ENCODE results near the gene CCDC93.

CCDC93 gene

DNA sequence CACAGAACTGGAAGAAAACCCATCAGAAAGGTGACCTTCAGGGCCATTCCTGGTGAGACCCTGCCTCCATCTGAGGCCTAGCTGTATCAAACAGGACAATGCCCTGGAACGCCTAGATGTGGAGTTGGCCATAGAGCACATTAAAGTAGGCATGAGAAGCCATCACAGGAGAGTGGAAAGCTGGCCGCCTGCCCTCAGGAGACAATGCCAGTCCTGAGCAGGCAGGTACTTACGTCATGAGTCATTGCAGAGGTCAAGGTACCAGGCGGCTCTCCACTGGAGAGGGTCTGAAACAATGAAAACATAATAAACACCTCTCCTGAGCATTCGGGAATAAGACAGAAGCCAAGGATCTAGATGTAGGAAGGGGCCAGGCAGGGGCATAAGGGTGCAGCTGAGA is 68.6 kb downstream of the CCDC93 start:
- no peaks in the 10 kb centered on the region for H3K4me1 ChIP-seq (ENCODE audit: control insufficient read depth in 1 of 2, insufficient read depth in 2 of 2, low read length in 2 of 2)
- no peaks in the 10 kb centered on the region for H3K27me3 ChIP-seq (ENCODE audit: control insufficient read depth in 1 of 2, insufficient read depth in 2 of 2, low read length in 2 of 2)
- peaks cover 74 to 93% of the 10 kb centered on the region in 2 donors for H3K36me3 ChIP-seq (ENCODE audit: control insufficient read depth in 1 of 2, insufficient read depth in 2 of 2, low read length in 2 of 2)
- H3K27ac ChIP-seq (ENCODE audit: low read depth, low read length), result no peak overlapping the region
- no peak overlapping the region for H3K4me3 ChIP-seq (ENCODE audit: low read depth in 1 of 2, low read length in 2 of 2)
- H3K9ac ChIP-seq (ENCODE audit: low read depth in 1 of 2, low read length in 2 of 2), result no peak overlapping the region
- no peaks in the 10 kb centered on the region for H3K9me3 ChIP-seq (ENCODE audit: control insufficient read depth in 1 of 2, low read length in 2 of 2)

DNA sequence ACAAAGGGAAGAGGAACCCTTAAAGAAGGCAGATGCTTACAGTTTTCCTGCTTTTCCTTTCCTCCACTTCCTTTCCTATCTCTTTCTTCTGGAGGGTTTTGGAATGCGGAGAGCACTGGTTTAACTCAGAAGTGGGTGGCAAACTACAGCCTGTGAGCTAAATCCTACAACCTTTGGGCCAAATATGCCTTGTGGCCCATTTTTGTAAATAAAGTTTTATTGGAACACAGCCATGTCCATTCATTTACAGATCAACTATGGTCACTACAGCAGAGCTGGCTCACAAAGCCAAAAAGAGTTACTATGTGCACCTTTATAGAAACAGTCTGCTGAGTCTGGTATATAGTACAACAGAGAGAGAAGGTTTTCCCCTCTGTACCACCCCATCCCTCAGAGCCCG is 69.1 kb downstream of the CCDC93 start:
- no peak overlapping the region for H3K27ac ChIP-seq (ENCODE audit: low read depth, low read length)
- H3K9ac ChIP-seq (ENCODE audit: low read depth in 1 of 2, low read length in 2 of 2), result no peak overlapping the region
- no peak overlapping the region for H3K4me3 ChIP-seq (ENCODE audit: low read depth in 1 of 2, low read length in 2 of 2)
- no peaks in the 10 kb centered on the region for H3K4me1 ChIP-seq (ENCODE audit: control insufficient read depth in 1 of 2, insufficient read depth in 2 of 2, low read length in 2 of 2)
- no peaks in the 10 kb centered on the region for H3K27me3 ChIP-seq (ENCODE audit: control insufficient read depth in 1 of 2, insufficient read depth in 2 of 2, low read length in 2 of 2)
- no peaks in the 10 kb centered on the region for H3K9me3 ChIP-seq (ENCODE audit: control insufficient read depth in 1 of 2, low read length in 2 of 2)
- peaks cover 77 to 93% of the 10 kb centered on the region in 2 donors for H3K36me3 ChIP-seq (ENCODE audit: control insufficient read depth in 1 of 2, insufficient read depth in 2 of 2, low read length in 2 of 2)

DNA sequence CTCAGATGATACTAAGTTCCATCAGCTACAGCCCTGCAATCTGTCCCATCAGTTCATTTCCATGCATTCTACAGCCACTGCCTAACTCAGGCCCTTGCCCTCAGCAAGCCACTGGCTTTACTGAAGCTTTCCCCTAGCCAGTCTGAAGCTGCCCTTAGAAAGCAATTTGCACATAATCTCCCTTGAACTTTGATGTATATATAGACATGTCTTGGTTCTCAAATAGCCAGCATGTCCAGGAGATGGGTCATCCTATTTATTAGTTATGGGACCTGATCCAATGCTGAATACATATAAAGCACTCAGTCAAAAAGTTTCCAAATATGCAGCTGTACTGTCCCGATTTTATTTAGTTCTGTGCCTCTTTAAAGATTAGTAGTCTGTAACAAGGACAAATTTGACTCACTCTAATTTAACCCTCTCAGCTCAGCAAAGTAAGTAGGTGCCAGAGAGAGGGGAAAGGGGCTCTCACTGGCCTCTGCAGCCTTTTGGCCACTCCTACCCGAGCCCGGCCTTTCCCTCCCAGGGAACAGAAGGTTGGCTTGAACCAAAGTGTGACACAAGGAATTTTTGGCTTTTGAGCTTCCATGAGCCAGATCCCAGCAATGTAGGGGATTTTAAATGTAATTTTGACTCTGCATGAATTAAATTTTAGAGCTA is 70.7 kb downstream of the CCDC93 start:
- peaks cover 78 to 94% of the 10 kb centered on the region in 2 donors for H3K36me3 ChIP-seq (ENCODE audit: control insufficient read depth in 1 of 2, insufficient read depth in 2 of 2, low read length in 2 of 2)
- no peaks in the 10 kb centered on the region for H3K27me3 ChIP-seq (ENCODE audit: control insufficient read depth in 1 of 2, insufficient read depth in 2 of 2, low read length in 2 of 2)
- H3K4me3 ChIP-seq (ENCODE audit: low read depth in 1 of 2, low read length in 2 of 2), result no peak overlapping the region
- H3K4me1 ChIP-seq (ENCODE audit: control insufficient read depth in 1 of 2, insufficient read depth in 2 of 2, low read length in 2 of 2), result no peaks in the 10 kb centered on the region
- no peaks in the 10 kb centered on the region for H3K9me3 ChIP-seq (ENCODE audit: control insufficient read depth in 1 of 2, low read length in 2 of 2)
- no peak overlapping the region for H3K27ac ChIP-seq (ENCODE audit: low read depth, low read length)
- H3K9ac ChIP-seq (ENCODE audit: low read depth in 1 of 2, low read length in 2 of 2), result no peak overlapping the region

DNA sequence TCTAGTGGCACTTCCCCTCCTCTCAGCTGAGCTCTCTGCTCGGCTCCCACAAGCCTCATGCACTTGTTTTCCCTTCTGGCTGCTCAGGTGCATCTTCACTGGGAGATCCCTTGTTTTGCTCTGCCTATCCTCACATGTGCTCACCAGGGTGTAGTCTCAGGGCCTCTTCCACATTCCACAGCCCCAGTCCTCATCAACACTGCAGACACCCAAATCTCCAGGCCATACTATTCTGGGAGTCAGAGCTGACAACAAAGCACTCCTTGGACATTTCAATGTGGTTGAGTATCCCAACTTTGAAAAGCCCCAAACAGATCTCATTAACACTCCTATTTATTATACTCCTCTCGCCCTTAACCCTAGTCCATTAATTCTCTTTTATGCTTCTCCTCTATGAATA is 71.3 kb downstream of the CCDC93 start:
- no peak overlapping the region for H3K9ac ChIP-seq (ENCODE audit: low read depth in 1 of 2, low read length in 2 of 2)
- H3K27ac ChIP-seq (ENCODE audit: low read depth, low read length), result no peak overlapping the region
- no peaks in the 10 kb centered on the region for H3K4me1 ChIP-seq (ENCODE audit: control insufficient read depth in 1 of 2, insufficient read depth in 2 of 2, low read length in 2 of 2)
- no peaks in the 10 kb centered on the region for H3K27me3 ChIP-seq (ENCODE audit: control insufficient read depth in 1 of 2, insufficient read depth in 2 of 2, low read length in 2 of 2)
- no peaks in the 10 kb centered on the region for H3K9me3 ChIP-seq (ENCODE audit: control insufficient read depth in 1 of 2, low read length in 2 of 2)
- H3K4me3 ChIP-seq (ENCODE audit: low read depth in 1 of 2, low read length in 2 of 2), result no peak overlapping the region
- peaks cover 75 to 95% of the 10 kb centered on the region in 2 donors for H3K36me3 ChIP-seq (ENCODE audit: control insufficient read depth in 1 of 2, insufficient read depth in 2 of 2, low read length in 2 of 2)

DNA sequence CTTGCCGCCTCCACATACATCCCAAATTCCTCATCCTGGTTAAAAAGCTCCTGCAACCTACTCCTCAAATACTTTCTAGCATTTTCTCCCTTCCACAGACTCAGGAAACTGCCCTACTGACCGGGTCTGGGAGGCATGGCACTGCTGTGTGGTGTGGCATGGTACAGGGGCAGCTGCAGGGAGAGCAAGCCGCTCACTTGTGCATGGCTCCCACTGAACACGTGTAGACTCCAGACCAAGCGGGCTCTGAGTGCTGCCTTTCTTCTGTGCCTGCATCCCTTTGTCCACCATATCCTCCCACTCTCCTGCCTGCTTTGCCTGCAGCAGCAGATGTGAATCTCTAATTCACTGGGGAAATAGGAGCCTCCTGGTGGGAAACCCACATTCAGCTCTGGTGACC is 72.2 kb downstream of the CCDC93 start:
- no peaks in the 10 kb centered on the region for H3K9me3 ChIP-seq (ENCODE audit: control insufficient read depth in 1 of 2, low read length in 2 of 2)
- no peaks in the 10 kb centered on the region for H3K27me3 ChIP-seq (ENCODE audit: control insufficient read depth in 1 of 2, insufficient read depth in 2 of 2, low read length in 2 of 2)
- peaks cover 71 to 95% of the 10 kb centered on the region in 2 donors for H3K36me3 ChIP-seq (ENCODE audit: control insufficient read depth in 1 of 2, insufficient read depth in 2 of 2, low read length in 2 of 2)
- H3K4me3 ChIP-seq (ENCODE audit: low read depth in 1 of 2, low read length in 2 of 2), result no peak overlapping the region
- H3K4me1 ChIP-seq (ENCODE audit: control insufficient read depth in 1 of 2, insufficient read depth in 2 of 2, low read length in 2 of 2), result no peaks in the 10 kb centered on the region
- no peak overlapping the region for H3K27ac ChIP-seq (ENCODE audit: low read depth, low read length)
- no peak overlapping the region for H3K9ac ChIP-seq (ENCODE audit: low read depth in 1 of 2, low read length in 2 of 2)

DNA sequence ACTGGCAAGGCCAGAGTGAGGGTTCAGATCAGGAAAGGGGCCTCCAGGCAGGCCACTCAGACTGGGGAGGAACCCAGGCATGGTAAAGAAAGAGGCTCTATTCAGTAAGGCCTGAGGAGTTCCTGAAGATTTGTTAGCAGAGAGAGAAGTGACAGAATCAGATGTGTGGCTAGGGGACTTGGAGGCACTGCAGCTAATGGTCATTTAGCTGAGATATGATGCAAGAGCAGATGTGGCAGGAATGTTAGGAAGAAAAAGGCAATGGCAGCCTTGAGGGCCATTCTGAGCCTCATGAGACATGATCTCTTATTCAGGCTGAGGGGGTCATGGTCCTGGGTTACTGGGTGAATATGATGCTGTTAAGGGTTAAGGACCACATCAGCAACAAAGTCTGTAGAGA is 73.4 kb downstream of the CCDC93 start:
- no peaks in the 10 kb centered on the region for H3K27me3 ChIP-seq (ENCODE audit: control insufficient read depth in 1 of 2, insufficient read depth in 2 of 2, low read length in 2 of 2)
- H3K9me3 ChIP-seq (ENCODE audit: control insufficient read depth in 1 of 2, low read length in 2 of 2), result no peaks in the 10 kb centered on the region
- no peaks in the 10 kb centered on the region for H3K4me1 ChIP-seq (ENCODE audit: control insufficient read depth in 1 of 2, insufficient read depth in 2 of 2, low read length in 2 of 2)
- no peak overlapping the region for H3K9ac ChIP-seq (ENCODE audit: low read depth in 1 of 2, low read length in 2 of 2)
- no peak overlapping the region for H3K4me3 ChIP-seq (ENCODE audit: low read depth in 1 of 2, low read length in 2 of 2)
- no peak overlapping the region for H3K27ac ChIP-seq (ENCODE audit: low read depth, low read length)
- peaks cover 64 to 94% of the 10 kb centered on the region in 2 donors for H3K36me3 ChIP-seq (ENCODE audit: control insufficient read depth in 1 of 2, insufficient read depth in 2 of 2, low read length in 2 of 2)

DNA sequence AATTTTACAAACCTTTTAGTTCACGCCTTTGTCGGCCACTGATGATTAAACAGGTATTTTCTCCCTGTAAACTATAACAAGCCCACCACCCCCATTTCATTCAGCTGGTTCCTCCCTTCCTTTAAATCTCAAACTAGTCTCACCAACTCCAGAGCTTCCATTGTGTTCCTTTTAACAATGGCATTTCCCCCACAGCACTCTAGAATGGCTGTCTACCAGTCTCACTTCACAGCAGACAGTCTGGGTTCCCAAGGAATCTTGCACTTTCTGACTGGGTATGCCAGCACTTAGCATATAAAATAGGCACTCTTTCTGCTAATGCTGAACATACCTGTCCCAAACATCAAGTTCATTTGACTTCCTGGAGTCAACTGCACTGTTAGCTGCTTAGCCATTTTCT is 75.3 kb downstream of the CCDC93 start:
- Histone ChIP-seq H3K9me3 (ENCODE audit: control insufficient read depth in 1 of 2, low read length in 2 of 2) (no peaks in the 10 kb centered on the region), H3K4me3 (ENCODE audit: low read depth in 1 of 2, low read length in 2 of 2) (no peak overlapping the region), H3K4me1 (ENCODE audit: control insufficient read depth in 1 of 2, insufficient read depth in 2 of 2, low read length in 2 of 2) (no peaks in the 10 kb centered on the region), H3K27ac (ENCODE audit: low read depth, low read length) (no peak overlapping the region), H3K9ac (ENCODE audit: low read depth in 1 of 2, low read length in 2 of 2) (no peak overlapping the region), H3K36me3 (ENCODE audit: control insufficient read depth in 1 of 2, insufficient read depth in 2 of 2, low read length in 2 of 2) (peaks cover 64 to 96% of the 10 kb centered on the region in 2 donors), H3K27me3 (ENCODE audit: control insufficient read depth in 1 of 2, insufficient read depth in 2 of 2, low read length in 2 of 2) (no peaks in the 10 kb centered on the region)

DNA sequence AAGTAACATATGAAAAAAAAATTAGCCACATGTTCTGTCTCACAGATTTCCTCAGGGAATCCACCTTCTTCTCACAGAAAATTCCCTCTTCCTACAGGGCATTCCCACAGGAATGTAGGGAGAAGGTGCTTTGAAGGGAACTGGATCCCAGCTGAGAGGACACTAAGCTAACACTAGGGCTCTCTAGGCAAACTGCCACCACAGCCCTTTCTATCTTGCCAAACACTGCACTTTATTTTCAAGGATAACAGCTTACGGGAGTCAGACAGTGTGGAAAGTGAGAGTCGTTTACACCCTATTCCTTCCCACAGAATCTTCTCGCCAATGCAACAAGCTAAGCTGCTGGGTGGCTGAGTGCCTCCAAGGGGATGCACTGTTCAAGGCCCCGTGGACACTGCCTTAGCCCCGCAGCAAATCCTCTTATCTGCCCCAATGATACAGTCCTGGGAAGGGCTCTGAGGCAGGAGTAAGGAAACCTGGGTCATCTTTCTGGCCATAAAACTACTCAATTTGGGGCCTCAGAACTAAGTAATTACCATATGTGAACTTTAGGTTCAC is 76.9 kb downstream of the CCDC93 start:
- H3K4me1 ChIP-seq (ENCODE audit: control insufficient read depth in 1 of 2, insufficient read depth in 2 of 2, low read length in 2 of 2), result no peaks in the 10 kb centered on the region
- no peak overlapping the region for H3K27ac ChIP-seq (ENCODE audit: low read depth, low read length)
- no peak overlapping the region for H3K4me3 ChIP-seq (ENCODE audit: low read depth in 1 of 2, low read length in 2 of 2)
- H3K9ac ChIP-seq (ENCODE audit: low read depth in 1 of 2, low read length in 2 of 2), result no peak overlapping the region
- peaks cover 67 to 97% of the 10 kb centered on the region in 2 donors for H3K36me3 ChIP-seq (ENCODE audit: control insufficient read depth in 1 of 2, insufficient read depth in 2 of 2, low read length in 2 of 2)
- no peaks in the 10 kb centered on the region for H3K27me3 ChIP-seq (ENCODE audit: control insufficient read depth in 1 of 2, insufficient read depth in 2 of 2, low read length in 2 of 2)
- H3K9me3 ChIP-seq (ENCODE audit: control insufficient read depth in 1 of 2, low read length in 2 of 2), result no peaks in the 10 kb centered on the region

DNA sequence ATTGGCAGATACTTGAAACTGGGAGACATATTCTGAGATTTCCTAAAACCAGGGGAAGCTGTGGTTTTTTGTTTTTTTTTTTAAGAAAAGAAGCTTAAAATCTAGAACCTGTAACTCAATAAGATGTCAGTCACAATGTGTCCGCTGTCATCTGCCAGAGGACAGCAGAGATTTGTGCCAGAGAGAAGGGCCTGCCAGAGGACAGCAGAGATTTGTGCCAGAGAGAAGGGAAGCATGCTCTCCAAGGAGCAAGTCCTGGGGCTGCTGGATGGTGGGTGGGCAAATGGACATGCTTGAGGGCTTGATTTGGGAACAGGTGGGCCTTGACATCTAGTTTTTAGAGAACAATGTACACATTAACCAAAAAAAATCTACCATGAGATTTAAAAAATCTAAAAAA is 77.9 kb downstream of the CCDC93 start:
- H3K27ac ChIP-seq (ENCODE audit: low read depth, low read length), result no peak overlapping the region
- no peaks in the 10 kb centered on the region for H3K27me3 ChIP-seq (ENCODE audit: control insufficient read depth in 1 of 2, insufficient read depth in 2 of 2, low read length in 2 of 2)
- H3K9me3 ChIP-seq (ENCODE audit: control insufficient read depth in 1 of 2, low read length in 2 of 2), result no peaks in the 10 kb centered on the region
- H3K4me3 ChIP-seq (ENCODE audit: low read depth in 1 of 2, low read length in 2 of 2), result no peak overlapping the region
- H3K9ac ChIP-seq (ENCODE audit: low read depth in 1 of 2, low read length in 2 of 2), result no peak overlapping the region
- H3K36me3 ChIP-seq (ENCODE audit: control insufficient read depth in 1 of 2, insufficient read depth in 2 of 2, low read length in 2 of 2), result peaks cover 66 to 97% of the 10 kb centered on the region in 2 donors
- no peaks in the 10 kb centered on the region for H3K4me1 ChIP-seq (ENCODE audit: control insufficient read depth in 1 of 2, insufficient read depth in 2 of 2, low read length in 2 of 2)

DNA sequence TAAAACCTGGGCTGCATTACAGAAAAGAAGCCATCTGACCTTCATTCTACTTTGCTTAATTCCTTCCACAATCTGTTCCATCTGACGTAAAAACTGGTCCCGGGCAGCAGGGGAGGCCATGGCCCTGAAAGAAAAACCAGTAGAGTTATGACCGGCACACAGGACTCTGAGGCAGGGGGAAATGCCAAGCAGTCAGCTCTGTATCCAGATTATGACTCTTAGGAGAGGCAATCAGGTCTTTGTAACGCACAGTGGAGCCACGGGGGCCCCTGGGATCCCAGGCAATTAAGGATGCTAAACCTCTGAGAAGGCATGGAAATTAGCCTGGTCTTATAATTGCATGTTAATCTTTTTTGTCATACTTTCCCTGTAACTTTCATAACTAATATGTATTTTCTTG is 78.4 kb downstream of the CCDC93 start:
- H3K27me3 ChIP-seq (ENCODE audit: control insufficient read depth in 1 of 2, insufficient read depth in 2 of 2, low read length in 2 of 2), result no peaks in the 10 kb centered on the region
- no peak overlapping the region for H3K9ac ChIP-seq (ENCODE audit: low read depth in 1 of 2, low read length in 2 of 2)
- no peak overlapping the region for H3K27ac ChIP-seq (ENCODE audit: low read depth, low read length)
- H3K9me3 ChIP-seq (ENCODE audit: control insufficient read depth in 1 of 2, low read length in 2 of 2), result no peaks in the 10 kb centered on the region
- no peak overlapping the region for H3K4me3 ChIP-seq (ENCODE audit: low read depth in 1 of 2, low read length in 2 of 2)
- H3K36me3 ChIP-seq (ENCODE audit: control insufficient read depth in 1 of 2, insufficient read depth in 2 of 2, low read length in 2 of 2), result peaks cover 66 to 97% of the 10 kb centered on the region in 2 donors
- H3K4me1 ChIP-seq (ENCODE audit: control insufficient read depth in 1 of 2, insufficient read depth in 2 of 2, low read length in 2 of 2), result no peaks in the 10 kb centered on the region

Measured in duodenal mucosa (tissue), 2 donors.